Thoracic aorta (tissue), 2 donors: ENCODE measurements around the gene TSC2. TPM values are rescaled to one million over a fixed set of nuclear protein-coding genes. Genes with fewer than 3 reads are reported as not detected.

Source experiments
- ATAC-seq: fragments of 150-250 bp; one replicate; pipeline ENCODE4 v1.8.0; 2017; ENCODE audit warnings: low read depth; ENCODE audit not compliant: insufficient number of reproducible peaks, low FRiP score
- DNase-seq: peaks from one replicate; pipeline ENCODE4 v3.0.0-alpha.2; 2020; ENCODE audit warnings: low spot score
- H3K27ac ChIP-seq, 2 donors: fragments of 200-600 bp; sonication (generic); 1 replicate in 1 of 2; 2 replicates in 1 of 2; pipeline ENCODE4 v1.5.1; 2016; ENCODE audit warnings: mild to moderate bottlenecking in 2 of 2, moderate library complexity in 2 of 2
- H3K27me3 ChIP-seq: fragments of 200-600 bp; sonication (generic); replicated peaks from 2 replicates; pipeline ENCODE4 v1.6.0; 2016; ENCODE audit warnings: mild to moderate bottlenecking; ENCODE audit not compliant: insufficient read depth
- H3K36me3 ChIP-seq: fragments of 200-600 bp; sonication (generic); one replicate; pipeline ENCODE4 v1.5.1; 2016
- H3K4me1 ChIP-seq, 2 donors: fragments of 200-600 bp; sonication (generic); 1 replicate in 1 of 2; 2 replicates in 1 of 2; pipeline versions ENCODE4 v1.5.1 to v1.6.0; 2016; ENCODE audit warnings: low read depth in 2 of 2, mild to moderate bottlenecking in 1 of 2; ENCODE audit not compliant: control insufficient read depth in 1 of 2
- H3K4me3 ChIP-seq: fragments of 200-600 bp; sonication (generic); 2 replicates; pipeline ENCODE4 v1.5.1; 2016; ENCODE audit warnings: mild to moderate bottlenecking
- H3K9me3 ChIP-seq: fragments of 200-600 bp; sonication (generic); 2 replicates; pipeline ENCODE4 v1.5.1; 2016
- total RNA-seq, 2 donors: library from RNA; depleted of rRNA; stranded (reverse); fragments of >200 nt; gene quantifications; one replicate each; pipeline versions ENCODE4 v1.1.0 to v1.2.3, GENCODE V29; 2016
- TF ChIP-seq, protein P1 (sequence below): fragments of 200-600 bp; sonication (generic); IDR thresholded peaks from one replicate; pipeline ENCODE4 v1.5.1; 2019; ENCODE audit warnings: antibody characterized with exemption

TSC2 gene
- total RNA-seq, 2 donors from 2014 or later: 112 to 123 TPM

DNA sequence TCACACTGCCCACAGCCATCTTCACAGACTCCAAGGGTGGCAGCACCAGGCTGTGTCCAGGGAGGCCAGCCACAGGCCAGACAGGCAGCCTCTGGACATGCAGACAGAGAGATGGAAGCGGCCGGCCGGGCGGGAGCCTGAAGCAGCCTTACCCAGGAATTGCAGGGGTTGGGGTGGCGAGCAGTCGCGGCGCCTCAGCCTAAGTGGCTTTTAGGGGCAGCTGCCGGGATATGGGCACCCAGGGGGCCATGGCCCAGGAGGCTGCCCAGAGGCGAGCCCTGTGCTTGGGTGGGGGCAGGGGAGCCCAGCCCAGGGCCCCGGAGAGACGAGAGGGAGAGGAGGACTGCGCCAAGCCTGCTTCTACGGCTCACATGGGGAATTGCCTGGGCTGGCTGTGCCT, 22.5 kb upstream of the TSC2 start:
- ATAC-seq (no peak), DNase-seq (no peak)
- TF ChIP-seq, protein P1, sequence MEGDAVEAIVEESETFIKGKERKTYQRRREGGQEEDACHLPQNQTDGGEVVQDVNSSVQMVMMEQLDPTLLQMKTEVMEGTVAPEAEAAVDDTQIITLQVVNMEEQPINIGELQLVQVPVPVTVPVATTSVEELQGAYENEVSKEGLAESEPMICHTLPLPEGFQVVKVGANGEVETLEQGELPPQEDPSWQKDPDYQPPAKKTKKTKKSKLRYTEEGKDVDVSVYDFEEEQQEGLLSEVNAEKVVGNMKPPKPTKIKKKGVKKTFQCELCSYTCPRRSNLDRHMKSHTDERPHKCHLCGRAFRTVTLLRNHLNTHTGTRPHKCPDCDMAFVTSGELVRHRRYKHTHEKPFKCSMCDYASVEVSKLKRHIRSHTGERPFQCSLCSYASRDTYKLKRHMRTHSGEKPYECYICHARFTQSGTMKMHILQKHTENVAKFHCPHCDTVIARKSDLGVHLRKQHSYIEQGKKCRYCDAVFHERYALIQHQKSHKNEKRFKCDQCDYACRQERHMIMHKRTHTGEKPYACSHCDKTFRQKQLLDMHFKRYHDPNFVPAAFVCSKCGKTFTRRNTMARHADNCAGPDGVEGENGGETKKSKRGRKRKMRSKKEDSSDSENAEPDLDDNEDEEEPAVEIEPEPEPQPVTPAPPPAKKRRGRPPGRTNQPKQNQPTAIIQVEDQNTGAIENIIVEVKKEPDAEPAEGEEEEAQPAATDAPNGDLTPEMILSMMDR: no peak
- Histone ChIP-seq H3K9me3 (no peaks in the 10 kb centered on the region), H3K27me3 (no peaks in the 10 kb centered on the region), H3K36me3 (peaks cover 3% of the 10 kb centered on the region), H3K4me3 (no peak overlapping the region), H3K27ac (no peak overlapping the region), H3K4me1 (peaks cover 14 to 57% of the 10 kb centered on the region in 2 donors)

DNA sequence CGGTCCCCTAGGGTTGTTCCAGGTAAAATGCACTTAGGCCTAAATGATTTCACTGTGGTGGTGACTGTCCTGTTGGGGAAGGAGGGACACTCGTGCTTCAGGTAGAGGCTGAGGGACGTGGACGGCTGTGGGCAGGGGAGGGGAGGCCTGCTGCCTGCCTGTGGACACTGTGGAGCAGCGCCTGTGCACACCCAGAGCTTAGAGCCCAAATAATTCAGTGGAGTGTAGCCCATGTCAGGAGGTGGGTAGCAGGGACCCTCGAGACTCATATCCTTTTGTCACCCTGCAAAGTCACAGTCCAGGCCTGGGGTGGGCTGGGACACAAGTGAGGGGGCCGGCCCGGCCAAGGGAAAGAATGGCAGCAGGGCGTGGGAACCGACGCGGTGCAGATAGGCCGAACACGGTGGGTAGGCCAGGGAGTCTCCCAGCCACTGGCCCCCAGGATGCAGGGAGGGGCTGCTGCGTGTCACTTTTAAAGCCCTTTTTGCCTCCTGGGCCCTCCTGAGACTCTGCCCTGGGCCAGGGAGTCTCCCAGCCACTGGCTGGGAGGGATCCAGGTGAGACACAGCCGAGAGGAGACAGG, 21.8 kb upstream of the TSC2 start:
- H3K27me3 ChIP-seq: no peaks in the 10 kb centered on the region
- TF ChIP-seq, protein P1: no peak
- DNase-seq (no peak), ATAC-seq (no peak)
- H3K4me1 ChIP-seq: peaks cover 14 to 51% of the 10 kb centered on the region in 2 donors
- peak overlapping the region; percentile 69 for H3K4me3 ChIP-seq
- peaks cover 3% of the 10 kb centered on the region for H3K36me3 ChIP-seq
- peak overlapping the region in 1 of 2 donors; percentile 69 for H3K27ac ChIP-seq
- H3K9me3 ChIP-seq: no peaks in the 10 kb centered on the region

DNA sequence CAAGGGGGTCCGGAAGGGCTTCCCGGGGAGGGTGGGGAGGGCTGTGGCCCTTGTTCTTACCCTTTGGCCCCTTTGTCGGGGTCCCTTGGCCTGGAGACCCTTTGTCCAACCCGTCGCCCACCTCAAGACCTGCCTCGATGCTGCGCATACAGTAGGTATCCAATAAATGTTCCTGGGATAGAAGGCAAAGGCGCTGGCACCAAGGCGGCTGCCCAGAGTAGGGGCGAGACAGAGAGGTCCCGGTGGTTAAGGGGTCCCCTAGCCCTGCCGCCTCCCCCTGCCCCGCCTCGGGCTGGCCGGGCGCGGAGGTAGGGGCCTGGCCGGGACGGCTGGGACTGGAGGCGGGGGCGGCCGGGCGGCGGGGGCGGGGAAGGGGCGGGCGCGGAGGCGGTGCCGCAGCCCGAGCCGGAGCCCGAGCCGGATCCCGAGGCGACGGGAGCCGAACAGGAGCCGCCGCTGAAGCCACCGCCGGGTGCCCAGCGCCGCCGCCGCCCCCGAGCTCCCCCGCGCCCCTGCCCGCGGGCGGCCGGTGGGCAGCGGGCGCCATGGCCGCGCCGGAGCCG, 21.2 kb upstream of the TSC2 start, which contains the start of gene NHERF2:
Gene NHERF2, plus strand, starts transcription at position 442 of the 563 bp plus-strand sequence. Its CDS starts 104 bp downstream, at position 546.
- DNase-seq (no peak), ATAC-seq (no peak)
- Histone ChIP-seq H3K27me3 (no peaks in the 10 kb centered on the region), H3K4me1 (peaks cover 14 to 51% of the 10 kb centered on the region in 2 donors), H3K27ac (peak within 1 kb of the TSS in 1 of 2 donors; percentile 69), H3K36me3 (peaks cover 3% of the 10 kb centered on the region), H3K4me3 (peak within 1 kb of the TSS; percentile 90), H3K9me3 (no peaks in the 10 kb centered on the region)
- TF ChIP-seq, protein P1: no peak

DNA sequence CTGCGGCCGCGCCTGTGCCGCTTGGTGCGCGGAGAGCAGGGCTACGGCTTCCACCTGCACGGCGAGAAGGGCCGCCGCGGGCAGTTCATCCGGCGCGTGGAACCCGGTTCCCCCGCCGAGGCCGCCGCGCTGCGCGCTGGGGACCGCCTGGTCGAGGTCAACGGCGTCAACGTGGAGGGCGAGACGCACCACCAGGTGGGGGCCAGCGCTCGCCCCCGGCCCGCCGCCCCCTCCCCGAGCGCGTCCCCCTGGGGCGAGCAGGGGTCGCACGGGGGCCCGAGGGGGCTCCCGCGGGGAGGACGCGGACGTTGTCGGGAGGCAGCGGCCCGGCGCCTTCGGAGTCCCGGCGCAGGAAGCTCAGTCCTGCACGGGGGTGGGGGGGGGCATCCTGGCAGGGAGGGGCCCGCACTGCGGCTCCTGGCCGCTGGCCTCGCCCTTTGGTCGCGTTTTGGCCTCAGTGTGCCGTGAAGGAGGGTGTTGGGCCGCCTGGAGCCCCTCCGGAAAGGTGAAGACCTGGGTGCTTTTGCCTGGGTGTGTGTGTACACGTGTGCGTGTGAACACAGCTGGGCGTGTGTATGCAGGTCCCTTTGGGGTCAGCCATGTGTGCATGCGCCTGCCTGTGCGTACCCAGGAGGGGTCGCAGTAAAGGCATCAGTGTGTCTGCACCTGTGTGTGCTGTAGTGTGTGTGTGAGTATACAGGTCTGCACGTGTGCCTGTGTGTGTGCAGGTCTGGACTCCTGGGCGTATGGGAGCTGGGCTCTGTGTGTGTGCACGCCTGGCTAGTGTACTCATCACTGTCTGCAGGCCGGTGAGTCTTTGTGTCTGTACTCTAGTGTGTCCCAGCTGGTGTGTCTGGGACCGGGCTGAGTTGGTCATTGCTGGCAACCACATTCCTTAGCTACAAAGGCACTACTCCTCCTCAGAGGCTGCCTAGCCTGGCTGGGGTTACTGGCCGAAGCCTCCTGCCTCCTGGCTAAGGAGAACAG, 20.5 kb upstream of the TSC2 start:
- H3K4me1 ChIP-seq: peaks cover 14 to 55% of the 10 kb centered on the region in 2 donors
- peaks cover 3% of the 10 kb centered on the region for H3K36me3 ChIP-seq
- H3K27me3 ChIP-seq: no peaks in the 10 kb centered on the region
- TF ChIP-seq, protein P1: no peak
- H3K4me3 ChIP-seq: peak overlapping the region; percentile 90
- DNase-seq (no peak), ATAC-seq (no peak)
- H3K9me3 ChIP-seq: no peaks in the 10 kb centered on the region
- peak overlapping the region in 1 of 2 donors; percentile 55 for H3K27ac ChIP-seq

DNA sequence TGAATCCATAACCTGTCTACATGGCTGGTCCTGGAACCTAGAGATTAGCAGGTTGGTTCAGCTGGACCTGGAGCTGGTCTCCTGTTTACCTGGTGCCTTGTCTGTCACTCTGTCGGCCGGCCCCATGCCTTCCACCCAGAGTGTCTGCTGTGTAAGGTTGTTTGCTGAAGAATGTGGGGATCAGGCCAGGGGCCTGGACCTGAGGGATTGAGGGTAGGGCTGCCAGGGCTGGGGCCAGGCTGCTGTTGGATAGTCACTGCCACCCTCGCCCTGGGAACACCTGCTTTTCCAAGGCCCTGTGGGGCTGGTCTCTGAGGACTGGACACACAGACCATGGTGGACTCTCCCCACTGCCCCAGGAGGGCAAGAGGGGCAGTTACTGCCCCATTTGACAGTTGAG, 19.6 kb upstream of the TSC2 start:
- ATAC-seq (no peak), DNase-seq (no peak)
- peak overlapping the region; percentile 90 for H3K4me3 ChIP-seq
- TF ChIP-seq, protein P1: no peak
- H3K27me3 ChIP-seq: no peaks in the 10 kb centered on the region
- peaks cover 3% of the 10 kb centered on the region for H3K36me3 ChIP-seq
- no peaks in the 10 kb centered on the region for H3K9me3 ChIP-seq
- H3K4me1 ChIP-seq: peaks cover 16 to 56% of the 10 kb centered on the region in 2 donors
- H3K27ac ChIP-seq: peak overlapping the region in 1 of 2 donors; percentile 55
